GM12891 (cell line): Measurements from ENCODE around the gene CNIH2. TPM values are rescaled to one million over a fixed set of nuclear protein-coding genes. Genes with fewer than 3 reads are reported as not detected.

Source experiments
- DNase-seq: peaks from one replicate; pipeline ENCODE4 v3.0.0; 2011; ENCODE audit warnings: low spot score; ENCODE audit not compliant: insufficient read length
- FAIRE-seq: peaks from 2 replicates; lab custom pipeline; 2011; peaks lifted over from hg19 to GRCh38; lab: Jason Lieb, UNC
- PAX5 ChIP-seq: IDR thresholded peaks from 2 replicates; pipeline ENCODE4 v1.6.1; 2011; ENCODE audit warnings: low read length, moderate library complexity, mild to moderate bottlenecking; ENCODE audit not compliant: insufficient read depth, severe bottlenecking
- POLR2A ChIP-seq: IDR thresholded peaks from 2 replicates; pipeline ENCODE4 v1.6.1; 2011; ENCODE audit warnings: low read depth, low read length, control low read depth
- POLR2AphosphoS5 ChIP-seq: IDR thresholded peaks from 2 replicates; pipeline ENCODE4 v1.6.1; 2011; ENCODE audit warnings: low read depth, low read length, control low read depth
- POU2F2 ChIP-seq: IDR thresholded peaks from 2 replicates; pipeline ENCODE4 v1.6.1; 2011; ENCODE audit warnings: low read depth, mild to moderate bottlenecking, control low read depth, low read length, moderate library complexity
- SPI1 ChIP-seq: IDR thresholded peaks from 2 replicates; pipeline ENCODE4 v1.6.1; 2011; ENCODE audit warnings: low read depth, low read length, control low read depth
- TAF1 ChIP-seq: IDR thresholded peaks from 2 replicates; pipeline ENCODE4 v1.6.1; 2011; ENCODE audit warnings: low read depth, low read length, control low read depth
- polyA plus RNA-seq: library from polyadenylated mRNA; unstranded; fragments of >200 nt; gene quantifications from one replicate; pipeline ENCODE4 v1.2.1, GENCODE V29; 2012; ENCODE audit warnings: low read depth, missing spikeins, inconsistent platforms; ENCODE audit not compliant: missing spikeins

Gene CNIH2
- polyA plus RNA-seq: 1.4 TPM

DNA sequence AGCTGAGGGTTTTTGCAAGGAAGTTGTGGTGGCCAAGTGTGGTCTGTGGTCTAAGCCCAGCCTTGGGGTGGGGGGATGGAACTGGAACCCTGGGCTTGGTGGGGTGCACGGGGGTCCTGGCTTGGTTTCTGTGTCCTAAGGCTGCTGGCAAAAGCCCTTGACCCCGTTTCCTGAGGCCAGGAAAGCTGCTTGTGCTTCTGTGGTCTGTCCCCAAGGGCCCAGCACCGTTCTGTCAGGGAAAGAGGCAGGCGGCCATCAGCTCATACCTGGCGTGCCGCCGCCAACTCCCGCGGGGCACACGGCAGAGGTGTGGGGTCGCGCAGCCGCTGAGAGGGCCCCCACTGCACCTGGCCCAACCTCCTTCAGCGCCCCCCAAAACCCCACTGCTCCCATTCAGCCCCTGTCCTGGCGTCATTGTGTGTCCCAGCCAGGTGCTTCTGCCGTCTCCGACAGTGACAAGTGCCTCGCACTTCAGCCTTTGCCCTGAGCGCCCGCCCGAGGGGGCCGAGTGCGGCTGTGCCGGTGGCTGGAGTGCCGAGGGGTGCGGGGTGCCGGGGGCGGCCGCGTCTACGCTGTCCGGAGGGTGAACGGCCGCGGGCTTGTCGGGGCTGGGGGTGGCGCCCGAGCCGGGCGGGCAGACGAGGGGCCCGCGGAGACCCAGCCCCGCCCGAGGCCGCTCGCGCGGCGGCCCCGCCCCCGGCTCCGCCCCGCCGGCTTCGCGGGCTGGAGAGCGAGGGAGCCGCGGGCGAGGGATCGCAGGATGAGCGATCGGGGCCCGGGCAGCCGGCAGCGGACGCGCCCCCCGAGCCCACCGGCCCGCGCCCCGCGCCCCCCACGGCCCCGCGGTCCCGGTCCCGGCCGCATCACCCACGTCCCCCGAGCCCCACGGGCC lies at the start of gene CNIH2:
Gene CNIH2 (plus strand): TSS at position 705 of the 892 bp plus-strand sequence. CDS start 282 bp downstream, outside the sequence.
- DNase-seq: peak; percentile 74
- peak; percentile 76 for FAIRE-seq
- TF ChIP-seq POU2F2: no peak
- TF ChIP-seq POLR2AphosphoS5: peak; percentile 57; the same call in 1 of the 2 replicates

GRCh38 chr11:66228521-66228920 lies 49.5 kb upstream of the CNIH2 start:
- no peak for DNase-seq
- no peak for FAIRE-seq
- no peak for TF ChIP-seq TAF1

DNA sequence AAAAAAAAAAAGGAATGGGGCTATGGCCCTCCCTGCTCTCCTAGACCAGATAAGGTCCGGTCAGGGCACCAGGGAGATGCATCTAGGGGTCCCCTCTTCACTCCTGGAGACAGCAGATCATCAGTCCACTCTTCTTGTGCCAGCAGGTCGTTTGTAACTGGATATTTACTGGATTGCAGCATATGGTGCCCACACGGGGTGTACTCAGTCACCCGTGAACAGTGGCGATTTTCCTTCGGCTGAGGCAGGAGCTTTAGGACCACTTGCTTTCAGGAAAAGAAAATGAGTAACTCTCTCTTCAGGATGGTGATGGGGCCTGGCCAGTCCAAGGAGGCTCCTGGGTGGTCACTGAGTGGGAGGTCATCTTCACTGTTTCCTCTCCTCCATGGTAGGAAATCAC lies 47.8 kb upstream of the CNIH2 start:
- DNase-seq: no peak
- TF ChIP-seq TAF1: no peak
- no peak for TF ChIP-seq POLR2A
- TF ChIP-seq POU2F2: no peak
- TF ChIP-seq SPI1: no peak
- no peak for TF ChIP-seq POLR2AphosphoS5
- no peak for TF ChIP-seq PAX5
- FAIRE-seq: no peak

DNA sequence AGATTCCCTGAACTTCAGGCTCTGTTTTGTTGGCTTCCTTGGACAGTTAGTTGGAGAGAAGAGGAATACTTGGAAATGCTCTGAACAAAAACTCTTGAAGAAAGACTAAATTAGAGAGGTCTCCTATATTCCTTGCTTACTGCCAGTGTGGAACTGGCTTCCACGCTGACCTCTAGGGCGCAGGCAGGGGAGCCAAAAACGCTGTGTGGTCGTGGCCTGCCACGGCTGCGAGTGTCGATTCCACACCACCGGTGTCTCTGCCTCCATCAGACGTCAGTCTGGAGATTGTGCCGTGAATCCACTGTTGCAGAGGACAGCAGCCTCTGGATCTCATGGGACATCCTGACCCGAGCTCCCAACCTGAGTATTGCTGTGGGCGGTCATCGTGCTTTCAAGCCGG lies 47.0 kb upstream of the CNIH2 start:
- no peak for DNase-seq
- no peak for FAIRE-seq
- TF ChIP-seq TAF1 (no peak), POLR2A (no peak), PAX5 (no peak), SPI1 (no peak), POLR2AphosphoS5 (no peak), POU2F2 (no peak)

DNA sequence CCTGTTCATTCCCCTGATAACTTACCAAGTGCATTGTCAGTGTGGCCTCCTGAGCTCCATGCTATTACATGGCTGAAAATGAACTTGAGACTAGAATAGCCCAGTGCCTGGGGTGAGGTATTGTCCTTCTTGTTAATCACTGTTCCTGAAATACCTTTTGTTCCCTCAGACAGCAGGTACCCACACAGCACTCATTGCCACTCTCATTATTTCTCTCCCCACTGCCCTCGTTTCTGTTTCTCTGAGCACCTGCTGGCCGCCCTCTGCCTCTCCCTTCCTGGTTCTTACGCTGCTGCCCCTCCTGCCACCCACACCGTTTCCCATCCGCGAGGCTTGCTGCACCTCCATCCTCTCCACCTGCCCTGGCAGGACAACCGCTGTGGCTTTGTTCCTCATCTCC lies 46.4 kb upstream of the CNIH2 start:
- FAIRE-seq (no peak), DNase-seq (no peak)
- TF ChIP-seq POU2F2: no peak
- TF ChIP-seq POLR2A: no peak
- TF ChIP-seq TAF1: no peak
- TF ChIP-seq SPI1: no peak
- TF ChIP-seq POLR2AphosphoS5: no peak
- TF ChIP-seq PAX5: no peak

- TF ChIP-seq POU2F2: no peak
- TF ChIP-seq TAF1: no peak
- no peak for TF ChIP-seq SPI1
- TF ChIP-seq POLR2AphosphoS5: no peak
- no peak for TF ChIP-seq POLR2A
- no peak for TF ChIP-seq PAX5
- FAIRE-seq (no peak), DNase-seq (no peak)
Observed at GRCh38 chr11:66232769-66233168, 45.2 kb upstream of the CNIH2 start.

- TF ChIP-seq POU2F2 (no peak), SPI1 (no peak)
- FAIRE-seq: no peak
- no peak for DNase-seq
Observed at GRCh38 chr11:66233301-66233700, 44.7 kb upstream of the CNIH2 start.

DNA sequence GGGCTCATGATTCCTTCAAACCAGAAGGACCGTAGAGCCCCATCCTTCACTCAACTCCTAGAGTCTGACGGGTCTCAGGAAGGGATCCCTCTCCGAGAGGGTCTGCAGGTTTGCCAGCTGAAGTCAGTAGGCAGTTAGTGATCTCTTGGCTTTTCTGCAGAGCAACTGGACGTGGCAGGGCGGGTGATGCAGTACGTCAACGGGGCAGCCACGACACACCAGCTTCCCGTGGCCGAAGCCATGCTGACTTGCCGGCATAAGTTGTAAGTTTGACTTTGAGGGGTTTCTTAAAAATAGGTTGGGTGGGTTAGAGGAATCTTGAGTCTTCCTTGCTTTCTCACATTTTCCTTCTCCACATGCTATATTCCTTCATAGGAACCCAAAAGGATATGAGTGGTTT lies 42.8 kb upstream of the CNIH2 start:
- FAIRE-seq: no peak
- no peak for DNase-seq
- TF ChIP-seq POLR2AphosphoS5 (no peak), POU2F2 (no peak), SPI1 (no peak)

GRCh38 chr11:66237867-66238266 lies 40.1 kb upstream of the CNIH2 start:
- no peak for FAIRE-seq
- TF ChIP-seq POU2F2 (no peak), SPI1 (no peak)
- DNase-seq: no peak

DNA sequence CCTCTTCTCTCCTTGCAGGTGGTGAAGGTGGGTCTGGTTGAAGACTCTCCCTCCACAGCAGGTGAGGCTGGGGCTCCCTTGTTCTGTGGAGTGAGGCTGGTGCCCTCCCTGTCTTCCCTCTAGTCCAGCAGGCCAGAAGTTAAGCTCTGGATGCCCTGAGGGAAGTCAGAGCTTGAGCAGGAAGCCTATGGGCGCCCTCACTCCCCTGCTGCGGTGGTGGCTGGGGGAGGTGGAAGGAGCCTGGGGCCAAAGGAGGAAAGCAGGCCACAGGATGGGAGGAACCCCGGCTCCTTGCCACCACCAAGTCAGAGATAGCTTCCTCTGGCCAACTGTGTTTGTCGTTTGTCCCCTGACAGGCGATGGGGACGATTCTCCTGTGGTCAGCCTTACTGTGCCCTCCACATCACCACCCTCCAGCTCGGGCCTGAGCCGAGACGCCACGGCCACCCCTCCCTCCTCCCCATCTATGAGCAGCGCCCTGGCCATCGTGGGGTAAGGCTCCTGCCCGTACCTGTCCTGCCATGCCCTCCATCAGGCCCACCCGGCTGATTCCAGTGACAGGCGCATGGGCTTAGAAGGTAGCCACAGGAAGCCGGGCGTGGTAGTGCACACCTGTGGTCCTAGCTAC lies 39.1 kb upstream of the CNIH2 start:
- no peak for FAIRE-seq
- DNase-seq: no peak
- TF ChIP-seq POLR2AphosphoS5 (no peak), SPI1 (no peak), POLR2A (no peak), PAX5 (no peak), POU2F2 (no peak), TAF1 (no peak)

DNA sequence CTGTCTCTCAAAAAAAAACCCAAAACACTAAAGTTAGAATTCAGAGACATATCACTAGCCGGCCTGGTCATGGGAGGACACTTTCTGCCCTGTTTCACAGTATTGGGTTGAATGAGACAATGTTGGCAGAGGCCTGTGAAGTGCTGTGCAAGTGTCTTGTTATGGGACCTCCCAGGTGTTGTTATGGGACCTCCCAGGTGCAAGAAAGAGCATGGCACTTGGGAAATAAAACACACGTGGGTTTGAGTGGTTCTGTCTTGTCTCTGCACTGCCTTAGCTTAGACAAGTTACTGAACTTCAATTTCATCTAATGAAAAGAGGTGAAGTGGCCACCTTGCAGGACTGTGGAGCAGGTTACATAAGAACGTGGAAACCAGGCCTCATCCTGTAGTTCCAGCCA lies 38.5 kb upstream of the CNIH2 start:
- DNase-seq: no peak
- FAIRE-seq: no peak
- TF ChIP-seq PAX5 (no peak), POLR2AphosphoS5 (no peak), POU2F2 (no peak), SPI1 (no peak), TAF1 (no peak), POLR2A (no peak)
